ENCODE data around the gene FRMPD4.

GRCh38 chrX:12378706-12379105 lies 240.4 kb downstream of the FRMPD4 start:
- TF ChIP-seq CTCF (IDR thresholded peaks at IDR 0.05) = no peak
- no peak for TF ChIP-seq POLR2A (IDR thresholded peaks at IDR 0.05)
